Measurements from ENCODE around the gene VPS33B.
A peak's percentile ranks its signal among the peaks of the same experiment; 100 is the strongest.

The VPS33B gene

GRCh38 chr15:90972133-90972532 is 50.3 kb downstream of the VPS33B start:
- DNase-seq = no peak

- no peak for DNase-seq
These were observed 52.1 kb downstream of the VPS33B start for GRCh38 chr15:90970274-90970673.

DNA sequence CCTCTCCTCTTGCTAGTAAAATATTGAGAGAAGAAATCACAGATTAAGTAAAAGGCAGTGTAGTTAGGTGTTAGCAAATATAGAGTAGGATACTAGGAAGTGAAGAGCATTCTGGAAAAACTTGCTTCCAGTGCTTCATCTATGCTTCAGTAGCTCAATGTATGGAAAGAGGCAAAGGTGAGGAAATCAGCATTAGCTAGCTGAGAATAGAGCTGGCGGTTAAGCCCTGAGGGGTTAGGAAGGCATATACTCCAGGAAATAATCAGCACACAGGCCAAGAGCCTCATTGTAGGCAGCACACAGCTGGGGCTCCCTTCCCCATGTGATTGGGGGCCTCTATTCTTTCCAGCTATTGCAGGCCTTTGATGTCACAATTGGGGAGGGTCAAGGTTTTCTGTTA is 54.0 kb downstream of the VPS33B start:
- DNase-seq = no peak

DNA sequence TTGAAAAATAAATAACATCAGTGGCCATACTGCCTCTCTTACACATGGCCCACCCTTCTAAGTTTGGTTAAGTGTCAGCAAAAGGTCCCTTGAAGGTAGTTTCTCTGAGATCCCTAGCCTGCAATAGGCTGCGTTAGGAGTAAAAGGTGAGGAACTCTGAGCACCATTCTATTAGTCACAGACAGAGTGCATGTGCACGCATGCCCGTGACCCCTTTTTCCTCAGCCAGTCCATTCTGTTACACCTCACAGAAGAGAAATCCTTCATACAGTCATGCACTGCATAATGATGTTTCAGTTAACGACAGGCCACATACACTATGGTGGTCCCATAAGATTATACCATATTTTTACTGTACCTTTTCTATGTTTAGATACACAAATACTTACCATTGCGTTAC is 55.2 kb downstream of the VPS33B start:
- no peak for DNase-seq

- DNase-seq = no peak
These were observed 56.1 kb downstream of the VPS33B start for GRCh38 chr15:90966262-90966661.

GRCh38 chr15:90962021-90962420 is 60.4 kb downstream of the VPS33B start:
- DNase-seq = no peak

DNA sequence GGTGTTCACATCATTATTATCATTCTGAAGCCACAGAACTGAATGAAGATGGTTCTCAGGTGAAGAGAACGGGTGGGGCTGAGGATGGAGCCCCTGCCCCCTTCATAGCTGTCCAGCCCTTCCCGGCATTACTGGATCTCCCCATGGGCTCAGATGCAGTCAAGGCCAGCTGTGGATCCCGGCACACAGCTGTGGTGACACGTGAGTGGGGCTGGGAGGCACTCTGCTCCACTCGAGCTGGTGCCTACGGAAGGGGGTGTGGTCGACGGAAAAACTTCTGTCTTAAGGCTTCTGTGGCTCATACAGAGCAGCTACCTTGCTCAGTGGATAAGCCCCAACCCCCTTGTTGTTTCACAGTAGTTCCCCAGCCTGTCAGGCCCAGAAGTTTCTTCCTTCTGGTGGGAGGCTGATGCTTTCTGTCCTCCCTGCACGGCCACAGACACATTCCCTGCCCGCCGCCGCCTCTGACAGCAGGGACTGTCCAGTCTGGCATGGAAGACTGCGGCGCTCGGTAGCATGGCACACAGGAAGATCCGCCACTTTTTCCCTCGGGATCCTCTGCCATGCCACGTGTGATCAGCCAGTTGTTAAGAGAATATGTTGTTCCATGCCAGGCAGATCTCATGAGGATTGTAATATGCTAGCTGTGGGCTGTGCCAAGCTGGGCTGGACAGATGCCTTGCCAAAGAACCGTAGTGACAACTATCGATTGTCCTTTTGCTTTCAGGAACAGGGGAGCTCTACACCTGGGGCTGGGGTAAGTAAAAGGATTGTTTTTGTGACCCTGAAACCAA is 61.9 kb downstream of the VPS33B start:
- DNase-seq = no peak

GRCh38 chr15:90959894-90960293 is 62.5 kb downstream of the VPS33B start:
- DNase-seq = no peak

GRCh38 chr15:90959028-90959595 is 63.3 kb downstream of the VPS33B start:
- no peak for DNase-seq

- no peak for DNase-seq
These were observed 64.6 kb downstream of the VPS33B start for GRCh38 chr15:90957791-90958190.

- peak; percentile 82 for DNase-seq
These were observed 65.2 kb downstream of the VPS33B start for GRCh38 chr15:90957031-90957790.

GRCh38 chr15:90956274-90957030 is 65.9 kb downstream of the VPS33B start:
- peak; percentile 95 for DNase-seq

DNA sequence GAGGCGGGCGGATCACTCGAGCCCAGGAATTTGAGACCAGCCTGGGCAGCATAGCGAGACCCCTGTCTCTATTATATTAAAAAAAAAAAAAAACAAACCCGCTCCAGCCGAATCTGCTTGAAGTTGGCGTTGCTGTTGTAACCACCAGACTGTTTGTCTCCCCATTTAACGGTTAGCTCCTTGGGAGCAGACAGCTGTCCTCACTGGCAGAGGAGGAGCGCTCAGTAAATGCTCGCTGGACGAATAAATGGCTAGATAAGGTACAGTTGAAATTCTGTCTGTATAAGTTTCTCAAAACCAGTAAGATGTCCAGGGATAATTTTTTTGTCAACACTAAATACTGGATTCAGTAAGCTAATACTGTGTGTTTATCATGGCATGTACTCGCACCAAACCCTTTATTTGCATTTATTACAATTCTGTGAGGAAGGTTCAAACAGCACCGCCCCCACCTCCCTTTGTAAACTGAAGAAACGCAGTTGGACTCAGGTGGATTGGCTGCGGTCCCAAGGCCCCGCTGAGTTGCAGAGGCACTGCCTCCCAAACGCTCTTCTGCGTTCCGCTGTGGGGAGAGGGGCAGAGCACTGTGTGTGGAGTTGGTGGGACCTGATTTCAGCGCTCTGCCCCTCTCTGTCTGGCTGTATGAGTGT is 66.6 kb downstream of the VPS33B start:
- no peak for DNase-seq

DNA sequence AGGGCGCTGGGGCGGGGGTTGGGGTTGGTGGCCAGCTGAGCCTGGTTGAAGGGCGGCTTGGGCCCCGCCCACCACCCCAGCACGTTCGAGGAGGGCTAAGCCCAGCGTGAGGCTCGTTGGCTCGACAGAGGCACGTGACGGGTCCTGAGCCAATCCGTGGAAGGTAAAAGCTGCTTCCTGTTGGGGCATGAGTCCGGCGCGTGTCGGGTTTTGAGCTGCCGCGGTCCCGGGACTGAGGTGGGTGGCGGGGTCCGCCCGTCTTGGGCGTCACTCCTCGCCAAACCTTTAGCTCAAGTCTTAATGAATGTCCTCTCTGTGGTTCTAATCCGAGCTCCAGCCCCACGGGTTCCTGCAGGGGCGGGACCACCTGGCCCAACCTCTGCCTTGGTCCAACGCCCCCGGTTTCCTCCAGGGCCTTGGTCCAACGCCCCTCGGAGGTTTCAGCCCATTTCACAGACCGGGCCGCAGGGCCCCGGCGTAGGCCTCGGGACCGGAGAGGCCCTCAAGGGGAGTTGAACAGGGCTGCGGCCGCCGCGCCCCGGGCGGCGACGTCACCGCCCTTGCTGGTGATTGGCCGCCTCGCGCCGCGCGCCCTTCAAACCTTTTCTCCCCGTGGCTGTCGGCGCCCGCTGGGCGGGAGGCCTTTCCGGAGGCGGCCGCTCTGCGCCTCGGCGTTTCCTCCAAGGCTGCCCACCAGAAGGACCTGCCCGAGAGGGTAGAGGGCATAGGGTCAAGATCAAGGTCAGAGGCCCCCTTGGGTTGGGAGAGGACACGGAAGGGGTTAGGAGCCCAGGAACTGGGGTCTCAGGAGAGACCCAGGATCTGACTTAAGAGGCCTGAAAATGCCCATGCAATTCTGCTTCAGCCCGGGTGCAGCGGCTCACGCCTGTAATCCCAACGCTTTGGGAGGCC is 67.4 kb downstream of the VPS33B start, which contains the start of gene RCCD1:
Gene RCCD1 (plus strand): TSS at position 173 of the 912 bp plus-strand sequence. CDS start 1,851 bp downstream, outside the sequence.
- peak; percentile 94 for DNase-seq

DNA sequence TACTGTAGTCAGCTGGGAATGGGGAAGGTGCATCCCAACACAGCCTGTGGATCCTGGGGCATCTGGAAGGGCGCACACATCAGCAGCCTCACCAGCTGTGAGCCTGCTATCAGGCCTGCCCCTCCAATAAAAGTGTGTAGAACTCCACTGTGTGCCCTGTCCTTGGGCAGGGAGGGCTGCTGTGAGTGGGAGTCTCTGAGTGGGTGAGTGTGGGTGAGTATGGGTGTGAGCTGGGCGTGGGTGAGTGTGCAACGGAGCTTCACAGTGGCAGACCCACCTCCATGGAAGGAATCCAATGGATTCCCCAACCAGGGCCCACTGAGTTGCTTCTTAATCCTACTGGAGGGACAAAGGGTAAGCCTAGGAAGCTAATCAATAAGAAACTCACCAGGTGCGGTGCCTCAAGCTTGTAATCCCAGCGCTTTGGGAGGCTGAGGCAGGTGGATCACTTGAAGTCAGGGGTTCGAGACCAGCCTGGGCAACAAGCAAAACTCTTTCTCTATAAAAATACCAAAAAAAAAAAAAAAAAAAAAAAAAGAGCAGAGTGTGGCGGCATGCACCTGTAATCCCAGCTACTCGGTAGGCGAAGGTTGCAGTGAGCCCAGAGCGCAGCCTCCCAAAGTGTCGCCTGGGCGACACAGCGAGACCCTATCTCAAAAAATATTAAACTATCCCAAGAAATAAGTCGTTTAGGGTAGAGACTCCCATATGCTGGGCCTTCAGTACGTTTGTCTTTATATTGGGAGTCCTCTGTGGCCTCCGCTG is 68.3 kb downstream of the VPS33B start:
- peak; percentile 7 for DNase-seq

DNA sequence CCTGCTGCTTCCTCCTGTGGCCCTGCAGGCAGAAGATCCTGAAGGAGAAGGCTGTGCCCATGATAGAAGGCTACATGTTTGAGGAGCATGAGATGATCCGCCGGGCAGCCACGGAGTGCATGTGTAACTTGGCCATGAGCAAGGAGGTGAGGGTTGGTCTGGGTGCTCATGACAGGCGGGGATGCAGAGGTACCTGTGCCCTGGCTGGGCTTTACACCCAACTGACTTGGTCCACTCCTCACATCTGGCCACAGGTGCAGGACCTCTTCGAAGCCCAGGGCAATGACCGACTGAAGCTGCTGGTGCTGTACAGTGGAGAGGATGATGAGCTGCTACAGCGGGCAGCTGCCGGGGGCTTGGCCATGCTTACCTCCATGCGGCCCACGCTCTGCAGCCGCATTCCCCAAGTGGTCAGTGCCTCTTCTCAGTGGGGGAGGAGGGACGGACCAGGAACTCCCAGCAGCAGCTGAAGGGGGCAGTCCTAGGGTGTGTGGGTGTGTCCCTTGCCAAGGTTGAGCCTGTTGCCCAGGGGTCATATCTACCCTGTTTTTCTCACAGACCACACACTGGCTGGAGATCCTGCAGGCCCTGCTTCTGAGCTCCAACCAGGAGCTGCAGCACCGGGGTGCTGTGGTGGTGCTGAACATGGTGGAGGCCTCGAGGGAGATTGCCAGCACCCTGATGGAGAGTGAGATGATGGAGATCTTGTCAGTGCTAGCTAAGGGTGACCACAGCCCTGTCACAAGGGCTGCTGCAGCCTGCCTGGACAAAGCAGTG is 69.3 kb downstream of the VPS33B start:
- DNase-seq = no peak

- DNase-seq = no peak
These were observed 71.7 kb downstream of the VPS33B start for GRCh38 chr15:90950676-90951075.

DNA sequence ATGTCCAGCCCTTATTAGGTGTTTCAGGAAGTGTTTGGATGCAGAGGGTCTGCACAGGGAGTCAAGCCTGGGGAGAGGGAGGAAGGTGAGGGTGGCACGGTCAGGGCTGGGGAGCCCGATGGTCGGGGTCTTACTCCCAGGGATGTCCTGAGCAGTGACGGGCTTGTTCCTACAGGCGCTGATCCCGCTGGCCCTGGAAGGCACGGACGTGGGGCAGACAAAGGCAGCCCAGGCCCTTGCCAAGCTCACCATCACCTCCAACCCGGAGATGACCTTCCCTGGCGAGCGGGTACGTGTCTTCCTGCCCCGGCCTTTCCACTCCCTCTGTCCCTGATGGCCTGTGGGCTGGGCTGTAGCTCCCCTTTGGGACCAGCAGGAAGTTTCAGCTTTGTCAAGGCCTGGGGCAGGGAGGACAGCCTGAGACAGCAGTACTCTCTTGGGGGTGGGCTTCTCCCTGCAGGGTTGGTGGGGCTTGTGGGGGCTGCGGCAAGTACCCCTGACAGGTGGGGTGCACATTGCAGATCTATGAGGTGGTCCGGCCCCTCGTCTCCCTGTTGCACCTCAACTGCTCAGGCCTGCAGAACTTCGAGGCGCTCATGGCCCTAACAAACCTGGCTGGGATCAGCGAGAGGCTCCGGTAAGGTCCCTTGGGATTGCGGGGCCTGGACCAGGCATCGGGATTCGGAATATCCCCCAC is 72.3 kb downstream of the VPS33B start:
- no peak for DNase-seq

Measured in retina (tissue), 1 donor.